Measurements from ENCODE around the gene ZBTB21.

- TF ChIP-seq CTCF (IDR thresholded peaks at IDR 0.05; ENCODE audit: low read depth, low read length) = no peak
- no peak for TF ChIP-seq EZH2phosphoT487 (IDR thresholded peaks at IDR 0.05; ENCODE audit: low read depth)
Measured at GRCh38 chr21:42042651-42043050, 32.5 kb upstream of the ZBTB21 start.

Measured in OCI-LY3 (cell line).